ENCODE results near the gene YPEL1.
A peak's percentile ranks its signal among the peaks of the same experiment; 100 is the strongest.

YPEL1 gene, protein sequence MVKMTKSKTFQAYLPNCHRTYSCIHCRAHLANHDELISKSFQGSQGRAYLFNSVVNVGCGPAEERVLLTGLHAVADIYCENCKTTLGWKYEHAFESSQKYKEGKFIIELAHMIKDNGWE

DNA sequence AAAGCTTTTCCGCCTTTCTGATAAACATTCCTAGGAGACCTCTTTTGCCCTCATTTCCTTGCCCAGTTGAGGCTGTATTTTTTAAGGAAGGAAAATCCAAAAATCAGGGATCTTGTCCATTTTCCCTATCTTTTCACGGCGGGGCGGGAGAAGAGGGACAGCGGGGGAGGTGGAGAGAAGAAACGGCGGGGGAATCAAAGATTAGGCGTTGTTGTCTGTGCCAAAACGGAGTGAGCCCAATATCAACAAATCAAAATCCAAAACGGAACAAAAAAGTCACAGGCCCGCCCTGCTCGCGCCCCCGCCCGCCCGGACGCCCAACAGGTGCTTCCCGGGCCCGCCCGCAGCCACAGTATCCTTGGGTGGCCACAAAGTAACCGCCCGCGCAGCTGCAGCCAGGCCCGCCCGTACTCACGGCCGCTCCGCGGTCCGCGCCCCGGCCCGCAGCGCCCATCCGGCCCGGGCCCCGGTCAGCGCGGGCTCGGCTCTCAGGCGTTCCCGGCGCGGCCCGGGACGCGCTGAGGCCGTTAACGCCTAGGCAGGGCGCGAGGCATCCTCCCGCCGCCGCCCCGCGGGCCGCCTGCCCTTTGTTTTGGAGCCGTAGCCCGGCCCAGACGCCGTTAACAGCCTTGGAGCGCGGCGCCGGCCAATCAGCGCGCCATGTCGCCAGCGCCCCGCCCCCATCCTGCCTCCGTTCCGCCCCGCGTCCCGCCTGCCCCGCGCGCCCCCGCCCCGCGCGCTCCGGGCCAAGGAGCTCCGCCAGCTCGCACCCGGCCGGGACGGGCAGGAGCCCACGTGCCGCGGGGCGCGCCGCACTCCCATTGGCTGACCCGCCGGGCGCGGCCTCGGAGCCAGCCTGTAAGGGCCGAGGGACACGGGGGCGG is at the start of gene YPEL1:
Gene YPEL1 (minus strand): TSS at position 595 of the 884 bp plus-strand sequence. CDS start 25,050 bp downstream, outside the sequence.
- peaks cover 18% of the 10 kb centered on the region for H3K27me3 Mint-ChIP-seq (ENCODE audit: low read depth, poor library complexity)
- peak; percentile 100 for DNase-seq
- peaks cover 17% of the 10 kb centered on the region for H3K36me3 Mint-ChIP-seq (ENCODE audit: low read depth)
- TF ChIP-seq, protein P1, sequence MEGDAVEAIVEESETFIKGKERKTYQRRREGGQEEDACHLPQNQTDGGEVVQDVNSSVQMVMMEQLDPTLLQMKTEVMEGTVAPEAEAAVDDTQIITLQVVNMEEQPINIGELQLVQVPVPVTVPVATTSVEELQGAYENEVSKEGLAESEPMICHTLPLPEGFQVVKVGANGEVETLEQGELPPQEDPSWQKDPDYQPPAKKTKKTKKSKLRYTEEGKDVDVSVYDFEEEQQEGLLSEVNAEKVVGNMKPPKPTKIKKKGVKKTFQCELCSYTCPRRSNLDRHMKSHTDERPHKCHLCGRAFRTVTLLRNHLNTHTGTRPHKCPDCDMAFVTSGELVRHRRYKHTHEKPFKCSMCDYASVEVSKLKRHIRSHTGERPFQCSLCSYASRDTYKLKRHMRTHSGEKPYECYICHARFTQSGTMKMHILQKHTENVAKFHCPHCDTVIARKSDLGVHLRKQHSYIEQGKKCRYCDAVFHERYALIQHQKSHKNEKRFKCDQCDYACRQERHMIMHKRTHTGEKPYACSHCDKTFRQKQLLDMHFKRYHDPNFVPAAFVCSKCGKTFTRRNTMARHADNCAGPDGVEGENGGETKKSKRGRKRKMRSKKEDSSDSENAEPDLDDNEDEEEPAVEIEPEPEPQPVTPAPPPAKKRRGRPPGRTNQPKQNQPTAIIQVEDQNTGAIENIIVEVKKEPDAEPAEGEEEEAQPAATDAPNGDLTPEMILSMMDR (IDR thresholded peaks at IDR 0.05): no peak
- H3K4me3 Mint-ChIP-seq: peak within 1 kb of the TSS; percentile 97
- H3K4me1 Mint-ChIP-seq: peaks cover 48% of the 10 kb centered on the region
- peak within 1 kb of the TSS; percentile 86 for H3K27ac Mint-ChIP-seq
- H3K9me3 Mint-ChIP-seq: no peaks in the 10 kb centered on the region

DNA sequence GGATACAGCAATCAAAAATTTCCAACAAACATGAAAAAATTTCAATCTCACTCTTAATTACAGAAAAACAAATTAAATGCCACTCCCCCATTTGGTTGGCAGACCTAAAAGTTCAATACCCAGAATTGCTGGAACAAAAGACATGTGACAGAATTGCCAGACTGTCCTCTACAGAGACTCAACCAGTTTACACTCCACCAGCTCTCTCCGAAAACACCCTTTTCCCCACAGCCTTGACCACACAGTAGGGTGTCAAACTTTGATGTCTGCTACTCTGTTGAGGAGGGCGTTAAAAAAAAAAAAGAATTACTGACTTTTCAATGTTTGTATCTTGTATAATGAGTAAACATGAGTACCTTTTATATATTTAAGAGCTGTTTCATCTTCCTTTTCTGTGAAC is 44.7 kb upstream of the YPEL1 start:
- no peaks in the 10 kb centered on the region for H3K4me1 Mint-ChIP-seq
- DNase-seq: no peak
- peak overlapping the region; percentile 11 for H3K27ac Mint-ChIP-seq
- no peak overlapping the region for H3K4me3 Mint-ChIP-seq
- peaks cover 57% of the 10 kb centered on the region for H3K36me3 Mint-ChIP-seq (ENCODE audit: low read depth)
- TF ChIP-seq, protein P1 (IDR thresholded peaks at IDR 0.05): no peak
- no peaks in the 10 kb centered on the region for H3K9me3 Mint-ChIP-seq
- peaks cover 2% of the 10 kb centered on the region for H3K27me3 Mint-ChIP-seq (ENCODE audit: low read depth, poor library complexity)

DNA sequence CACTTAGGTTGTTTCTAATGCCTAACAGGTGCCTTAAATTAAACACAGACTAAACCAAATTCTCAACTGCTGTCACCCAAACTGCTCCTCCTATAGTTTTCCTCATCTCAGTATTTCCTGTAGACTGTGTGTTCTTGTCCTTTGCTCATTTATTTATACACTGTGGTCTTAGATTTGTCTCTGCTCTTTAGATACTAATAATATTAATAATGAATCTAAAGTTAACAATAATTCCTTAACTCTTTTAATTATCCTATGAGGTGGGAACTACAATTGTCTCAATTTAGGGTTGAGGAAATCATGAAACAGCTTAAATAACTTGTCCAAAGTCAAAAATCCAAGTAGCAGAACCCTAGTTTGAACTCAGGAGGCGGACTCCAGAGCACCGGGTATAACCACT is 43.9 kb upstream of the YPEL1 start:
- Mint-ChIP-seq H3K9me3 (no peaks in the 10 kb centered on the region), H3K27ac (no peak overlapping the region), H3K4me3 (no peak overlapping the region), H3K27me3 (ENCODE audit: low read depth, poor library complexity) (peaks cover 2% of the 10 kb centered on the region), H3K36me3 (ENCODE audit: low read depth) (peaks cover 57% of the 10 kb centered on the region), H3K4me1 (no peaks in the 10 kb centered on the region)
- no peak for DNase-seq
- TF ChIP-seq, protein P1 (IDR thresholded peaks at IDR 0.05): no peak

DNA sequence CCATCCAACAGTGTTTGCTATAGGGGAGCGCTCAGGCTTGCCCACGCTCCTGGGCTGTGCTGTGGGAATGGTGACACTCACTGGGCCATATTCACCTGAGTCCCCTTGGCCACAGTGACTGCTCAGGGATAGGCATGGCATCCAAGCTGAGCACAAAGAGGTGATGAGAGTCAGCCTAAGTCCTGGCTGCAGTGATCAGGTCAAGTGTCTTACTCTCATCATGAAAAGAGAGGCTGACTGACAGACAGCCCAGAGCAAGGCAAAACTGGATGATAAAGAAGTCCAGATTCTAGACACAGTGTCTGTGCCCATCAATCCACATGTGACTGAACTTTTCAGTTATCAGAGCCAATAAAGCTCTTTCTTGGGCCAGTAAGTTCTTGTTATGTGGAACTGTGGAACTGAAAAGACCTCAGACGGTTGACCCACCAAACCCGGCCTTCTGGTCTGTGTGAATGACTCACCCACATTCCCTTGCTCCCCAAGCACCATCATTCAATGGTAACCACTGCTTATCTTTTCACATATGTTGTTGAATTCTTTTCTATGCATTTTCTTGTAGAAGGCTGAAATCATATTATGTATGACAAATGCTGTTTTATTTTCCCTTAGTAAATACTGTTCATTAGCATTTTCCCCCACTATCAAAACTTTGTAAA is 43.2 kb upstream of the YPEL1 start:
- no peaks in the 10 kb centered on the region for H3K9me3 Mint-ChIP-seq
- H3K27ac Mint-ChIP-seq: no peak overlapping the region
- DNase-seq: no peak
- TF ChIP-seq, protein P1 (IDR thresholded peaks at IDR 0.05): no peak
- H3K4me3 Mint-ChIP-seq: no peak overlapping the region
- peaks cover 2% of the 10 kb centered on the region for H3K27me3 Mint-ChIP-seq (ENCODE audit: low read depth, poor library complexity)
- H3K36me3 Mint-ChIP-seq (ENCODE audit: low read depth): peaks cover 55% of the 10 kb centered on the region
- no peaks in the 10 kb centered on the region for H3K4me1 Mint-ChIP-seq

DNA sequence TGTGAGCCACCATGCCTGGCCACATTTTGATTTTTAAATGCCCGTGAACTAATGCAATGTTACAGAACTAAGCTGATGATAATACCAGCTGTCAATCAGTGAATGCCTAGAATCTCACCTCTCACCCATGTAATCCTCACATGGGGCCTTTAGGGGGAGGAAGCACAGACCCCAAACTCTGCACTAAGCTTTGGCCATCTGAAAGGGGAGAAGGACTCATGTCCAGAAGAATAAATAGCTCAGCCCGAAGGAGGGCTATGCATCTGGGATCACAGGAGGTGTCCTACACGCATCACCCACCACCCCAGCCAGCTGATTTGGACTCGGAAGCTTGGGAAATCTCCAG is 36.0 kb upstream of the YPEL1 start:
- DNase-seq: no peak
- no peak overlapping the region for H3K27ac Mint-ChIP-seq
- no peak overlapping the region for H3K4me3 Mint-ChIP-seq
- H3K4me1 Mint-ChIP-seq: peaks cover 6% of the 10 kb centered on the region
- TF ChIP-seq, protein P1 (IDR thresholded peaks at IDR 0.05): no peak
- H3K27me3 Mint-ChIP-seq (ENCODE audit: low read depth, poor library complexity): no peaks in the 10 kb centered on the region
- no peaks in the 10 kb centered on the region for H3K9me3 Mint-ChIP-seq
- H3K36me3 Mint-ChIP-seq (ENCODE audit: low read depth): peaks cover 88% of the 10 kb centered on the region
